Fibroblast of the conjunctiva (primary cell): ENCODE data around the gene SH3TC1.
A peak's percentile ranks its signal among the peaks of the same experiment; 100 is the strongest.

Source experiments
- DNase-seq: peaks from one replicate; pipeline ENCODE4 v3.0.0-alpha.2; 2010; ENCODE audit warnings: low read depth

The SH3TC1 gene

DNA sequence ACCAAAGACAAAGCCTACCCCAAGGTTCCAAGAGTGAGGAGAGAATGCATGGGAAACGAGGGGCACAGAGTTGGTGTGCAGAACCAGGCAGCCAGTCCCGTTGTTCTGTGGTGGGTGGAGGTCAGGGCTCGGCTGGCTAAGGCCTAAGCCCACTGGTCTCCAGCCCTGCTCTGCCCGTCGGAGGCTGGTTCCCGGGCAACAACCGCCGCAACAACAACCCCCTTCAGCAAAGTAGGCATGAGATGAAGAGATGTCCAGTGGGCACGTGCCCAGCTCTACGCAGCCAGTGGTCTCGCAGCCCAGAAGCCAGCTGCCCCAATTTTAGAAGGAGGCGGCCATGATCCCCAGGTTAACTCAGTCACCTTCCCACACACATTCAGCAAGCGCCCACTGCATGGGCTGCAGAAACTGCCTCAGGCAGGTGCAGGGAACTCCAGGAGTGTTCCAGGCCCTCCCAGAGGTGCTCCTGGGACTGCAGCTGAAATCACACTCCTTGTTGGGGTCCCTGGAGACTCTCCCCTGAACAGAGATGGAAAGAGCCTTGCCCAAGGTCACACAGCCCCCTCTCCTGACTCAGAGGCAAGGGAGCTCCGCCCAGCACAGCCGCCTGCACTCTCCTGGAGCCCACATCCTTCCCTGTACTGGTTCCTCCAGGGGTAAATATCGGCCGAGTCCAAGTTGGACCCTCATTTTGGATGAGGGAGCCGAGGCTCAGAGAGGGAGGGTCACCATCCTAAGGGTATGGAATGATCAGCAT lies 45.1 kb downstream of the SH3TC1 start:
- no peak for DNase-seq

DNA sequence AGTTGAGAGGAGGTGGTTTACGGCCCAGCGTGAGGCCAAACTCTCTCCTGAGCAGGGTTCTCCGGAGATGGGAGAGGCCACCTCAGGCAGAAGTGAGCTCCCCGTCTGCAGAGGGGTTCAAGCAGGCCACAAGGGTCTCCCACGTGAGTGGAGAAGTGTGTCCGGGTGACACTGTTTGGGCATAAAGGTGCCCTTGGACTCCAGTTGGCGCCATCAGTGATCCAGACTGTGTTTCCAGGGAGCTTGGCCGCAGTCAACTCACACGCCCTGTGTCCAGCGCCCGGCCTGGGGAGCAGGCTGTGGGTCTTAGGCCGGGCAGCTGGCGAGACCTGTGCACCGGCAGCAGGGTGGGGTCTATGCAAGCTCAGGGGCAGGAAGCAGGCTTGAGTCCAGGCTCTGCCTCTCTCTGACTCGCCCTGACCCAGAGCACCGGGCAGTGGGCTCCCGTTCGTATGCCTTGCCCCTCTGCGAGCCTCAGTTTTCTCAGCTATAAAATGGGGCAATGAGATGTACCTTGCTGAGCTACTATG lies 45.9 kb downstream of the SH3TC1 start:
- no peak for DNase-seq

DNA sequence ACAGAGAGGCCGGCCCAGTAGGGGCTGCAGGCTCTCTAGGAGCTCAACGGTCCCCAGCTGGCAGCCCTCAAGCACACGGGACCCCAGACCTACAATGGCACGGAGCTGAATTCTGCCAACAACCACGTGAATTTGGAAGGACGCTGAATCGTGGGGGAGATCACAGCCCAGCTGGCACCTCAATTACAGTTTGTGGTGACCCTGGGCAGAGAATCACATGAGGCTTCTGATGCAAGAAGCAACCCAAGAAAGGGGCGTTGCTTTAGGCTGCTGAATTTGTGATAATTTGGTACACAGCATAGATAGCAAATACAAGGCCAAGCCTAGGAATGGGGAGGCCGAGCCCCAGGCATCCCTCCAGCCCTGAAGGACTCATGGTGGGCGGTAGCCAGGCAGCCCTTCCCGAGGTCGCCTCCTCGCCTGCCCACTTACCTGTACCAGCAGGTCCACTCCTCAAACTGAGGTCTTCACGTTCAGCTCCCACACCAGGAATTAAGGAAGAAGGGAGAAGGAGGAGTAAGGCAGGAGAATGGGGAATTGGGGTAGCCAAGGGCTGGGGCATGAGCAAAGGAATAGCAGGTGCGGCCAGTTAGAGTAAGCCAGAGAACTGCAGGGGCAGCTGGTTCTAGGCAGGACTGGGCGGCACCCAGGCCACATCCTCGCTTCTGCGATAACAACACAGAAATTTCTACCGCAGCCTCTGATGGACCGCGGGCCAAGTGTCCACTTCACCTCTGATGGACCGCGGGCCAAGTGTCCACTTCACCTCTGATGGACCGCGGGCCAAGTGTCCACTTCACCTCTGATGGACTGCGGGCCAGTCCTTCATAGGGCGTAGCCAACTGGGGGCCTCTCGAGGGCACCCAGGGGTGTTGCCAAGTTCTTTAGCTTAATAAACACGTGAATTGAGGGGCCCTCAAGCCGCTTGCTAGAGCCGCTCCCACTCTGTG lies 47.1 kb downstream of the SH3TC1 start:
- DNase-seq = no peak

DNA sequence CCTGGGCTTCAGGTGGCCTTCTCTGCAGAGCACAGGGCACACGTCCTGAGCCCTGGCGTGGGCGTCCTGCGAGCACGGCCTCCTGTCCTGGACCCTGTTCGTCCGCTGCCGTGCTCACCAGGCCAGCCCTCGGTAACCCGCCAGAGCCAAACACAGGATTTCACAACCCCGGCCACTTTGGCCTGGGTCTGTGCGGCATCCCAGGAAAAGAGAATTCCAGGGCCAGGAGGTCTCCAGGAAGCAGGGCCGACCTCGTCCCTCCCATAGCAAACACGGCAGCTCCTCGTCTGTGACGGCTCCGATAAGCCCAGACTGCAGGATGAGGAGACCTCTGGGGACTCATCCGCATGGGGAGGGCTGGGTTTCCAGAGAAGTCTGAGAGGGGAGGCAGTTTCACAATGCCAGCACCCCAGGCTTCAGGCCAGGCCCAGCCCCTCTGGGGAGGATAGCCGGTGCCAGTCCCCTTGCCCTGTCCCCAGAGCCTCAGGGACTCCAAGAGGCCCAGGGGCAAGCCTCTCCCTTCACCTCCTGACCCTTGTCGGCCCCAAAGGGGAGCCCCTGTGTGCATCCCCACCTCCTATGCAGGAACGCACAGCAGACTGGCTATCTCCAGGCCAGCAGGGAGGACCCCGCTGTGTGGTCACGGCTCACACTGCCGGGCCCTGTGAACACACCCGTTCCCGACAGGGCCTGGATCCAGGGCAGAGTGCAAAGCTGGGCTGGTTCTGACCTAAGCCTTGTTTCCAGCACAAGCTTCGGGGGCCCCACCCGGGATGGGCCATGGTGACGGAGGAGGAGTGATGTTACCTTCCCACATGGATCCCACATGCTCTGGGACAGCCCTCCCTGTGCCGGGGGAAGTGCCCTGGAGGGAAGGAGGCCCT lies 48.2 kb downstream of the SH3TC1 start:
- DNase-seq = no peak

DNA sequence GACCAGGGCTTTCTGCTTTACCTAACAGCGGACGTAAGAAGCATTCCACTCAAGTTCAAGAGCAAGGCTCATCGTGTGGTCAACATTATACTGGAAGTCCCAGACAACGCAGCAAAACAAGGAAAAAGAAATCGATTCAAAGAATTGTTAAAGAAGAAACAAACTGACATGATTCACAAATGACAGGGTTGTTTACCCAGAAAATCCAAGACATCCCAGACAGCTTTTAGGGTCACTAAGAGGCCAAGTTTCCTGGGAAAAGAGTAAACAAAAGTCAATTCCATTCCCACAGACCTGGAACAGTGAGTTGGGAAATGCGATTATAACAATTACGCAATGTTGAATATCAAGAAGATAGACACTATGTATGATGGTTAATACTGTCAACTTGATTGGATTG lies 49.0 kb downstream of the SH3TC1 start:
- no peak for DNase-seq

DNA sequence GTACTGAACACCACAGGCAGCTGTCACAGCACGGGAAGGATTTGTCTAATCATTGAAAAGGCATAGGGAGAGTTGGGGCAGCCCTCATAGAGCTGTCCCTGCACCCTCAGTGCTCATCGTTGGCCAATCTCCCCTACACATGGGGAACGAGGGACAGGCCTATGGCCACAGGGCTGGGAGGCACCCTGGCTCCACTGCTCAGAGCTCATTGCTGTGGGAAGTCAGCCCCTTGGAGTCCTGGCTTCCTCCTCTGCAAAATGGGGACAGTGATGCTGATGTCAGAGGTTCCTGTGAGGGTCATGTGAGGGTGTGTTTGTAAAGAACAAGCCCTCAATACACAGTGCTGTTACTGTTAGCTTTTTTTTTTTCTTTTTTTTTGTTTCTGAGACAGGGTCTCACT lies 51.1 kb downstream of the SH3TC1 start:
- DNase-seq = no peak

DNA sequence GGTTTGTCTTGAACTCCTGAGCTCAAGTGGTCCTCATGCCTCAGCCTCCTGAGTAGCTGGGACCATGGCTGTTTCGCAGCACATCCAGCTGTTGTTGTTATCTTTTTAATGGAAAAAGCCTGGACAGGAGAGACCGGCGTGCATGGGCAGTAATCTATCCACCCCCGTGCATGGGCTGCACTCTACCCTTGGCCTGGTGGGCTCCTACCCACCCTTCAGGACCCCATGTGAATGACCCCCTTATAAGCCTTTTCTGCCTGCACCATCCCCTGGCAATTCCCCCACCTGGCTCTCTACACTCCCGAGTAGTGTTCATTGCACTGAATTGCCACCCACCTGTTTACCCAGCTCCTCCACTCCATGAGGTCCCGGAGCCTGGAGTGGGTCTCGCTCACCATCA lies 51.5 kb downstream of the SH3TC1 start:
- no peak for DNase-seq

DNA sequence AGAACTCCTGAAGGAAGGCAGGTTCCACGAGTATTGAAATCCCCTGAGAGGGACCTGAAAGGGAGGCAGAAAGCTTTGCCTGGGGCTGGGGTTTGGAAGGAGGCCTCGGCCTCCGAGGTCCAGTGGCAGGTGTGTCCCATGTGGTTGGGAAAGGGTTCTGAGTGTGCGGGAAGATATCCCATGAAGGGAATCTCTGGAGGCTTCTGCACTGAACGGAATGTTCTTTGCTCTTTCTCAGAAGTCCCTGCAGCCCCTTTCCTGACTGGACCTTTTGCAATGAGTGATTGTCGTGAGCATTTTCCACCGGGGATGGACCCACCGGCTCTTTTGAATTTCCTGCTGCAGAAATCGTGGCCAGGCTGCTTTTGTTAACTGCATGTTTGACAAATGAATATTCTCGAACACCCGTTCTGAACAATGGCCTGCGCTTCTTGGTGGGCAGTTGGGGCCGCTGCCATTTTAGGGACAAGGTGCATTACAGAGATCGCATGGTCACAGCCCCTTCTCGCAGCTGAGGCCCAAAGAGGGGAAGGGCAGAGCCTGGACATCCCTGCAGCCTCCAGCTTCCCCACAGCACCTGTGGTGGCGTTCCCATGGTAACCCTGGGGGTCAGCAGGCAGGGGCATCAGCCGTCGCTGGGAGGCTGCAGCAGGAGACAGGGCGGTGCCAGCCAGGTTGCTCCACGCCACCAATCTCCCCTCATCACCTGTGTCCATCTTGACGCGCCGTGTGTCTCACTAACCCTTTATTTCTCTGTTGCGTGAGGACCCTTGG lies 52.2 kb downstream of the SH3TC1 start:
- no peak for DNase-seq

DNA sequence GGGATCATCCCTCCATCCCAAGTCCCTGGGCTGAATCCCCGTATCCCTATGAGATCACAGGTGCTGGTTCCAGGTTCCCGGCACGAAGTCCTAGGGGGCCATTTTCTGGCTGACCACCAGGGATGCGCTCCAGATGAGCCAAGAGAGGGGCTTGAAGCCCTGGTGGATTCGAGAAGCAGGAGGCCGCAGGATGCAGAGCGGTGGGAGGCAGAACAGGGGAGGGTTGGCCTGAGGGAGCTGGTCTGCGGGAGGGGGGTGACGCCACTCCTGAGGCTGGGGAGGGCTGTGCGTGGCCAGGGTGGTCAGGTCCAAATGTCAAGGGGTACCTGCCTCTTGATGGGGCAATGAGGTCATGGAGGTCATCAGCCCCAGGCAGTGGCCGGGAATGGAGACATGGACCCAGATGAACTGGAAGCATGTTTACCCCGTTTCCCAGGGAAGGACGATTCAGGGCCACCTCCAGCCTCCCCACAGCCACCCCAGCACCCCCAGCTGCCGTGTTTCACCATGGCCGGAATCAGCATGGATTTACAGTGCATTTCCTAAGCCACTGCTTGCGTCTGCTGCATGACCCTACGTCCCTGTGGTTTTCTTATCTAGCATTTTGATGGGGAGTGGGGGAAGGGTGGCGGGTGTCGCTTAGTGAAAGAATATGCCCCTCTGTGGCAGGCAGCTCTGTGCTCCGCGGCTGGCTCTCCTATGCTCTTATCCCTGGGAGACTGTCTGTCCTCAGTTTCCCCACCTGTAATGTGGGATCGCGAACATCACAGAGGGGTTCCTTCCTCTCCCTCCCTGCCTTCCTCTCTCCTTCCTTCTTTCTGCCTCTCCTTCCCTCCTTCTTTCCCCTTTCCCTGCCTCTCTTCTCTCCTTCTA lies 53.4 kb downstream of the SH3TC1 start:
- no peak for DNase-seq

DNA sequence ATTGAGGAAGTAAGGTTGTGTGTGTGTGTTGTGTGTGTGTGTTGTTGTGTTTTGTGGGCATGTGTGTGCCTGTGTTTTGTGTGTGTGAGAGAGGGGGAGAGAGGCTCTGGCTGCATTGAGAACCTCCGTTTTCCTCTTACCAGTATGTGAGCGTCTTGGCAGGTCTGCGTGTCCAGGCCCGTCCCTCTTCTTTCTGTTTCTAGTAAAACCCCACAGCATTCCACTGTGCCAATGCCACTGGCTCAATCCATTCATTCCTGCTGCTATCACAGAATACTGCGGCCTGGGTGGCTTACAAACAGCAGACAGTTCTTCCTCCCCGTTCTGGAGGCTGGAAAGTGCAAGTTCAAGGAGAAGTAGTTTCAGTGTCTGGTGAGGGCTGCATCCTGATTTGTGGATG lies 55.0 kb downstream of the SH3TC1 start:
- DNase-seq = no peak

DNA sequence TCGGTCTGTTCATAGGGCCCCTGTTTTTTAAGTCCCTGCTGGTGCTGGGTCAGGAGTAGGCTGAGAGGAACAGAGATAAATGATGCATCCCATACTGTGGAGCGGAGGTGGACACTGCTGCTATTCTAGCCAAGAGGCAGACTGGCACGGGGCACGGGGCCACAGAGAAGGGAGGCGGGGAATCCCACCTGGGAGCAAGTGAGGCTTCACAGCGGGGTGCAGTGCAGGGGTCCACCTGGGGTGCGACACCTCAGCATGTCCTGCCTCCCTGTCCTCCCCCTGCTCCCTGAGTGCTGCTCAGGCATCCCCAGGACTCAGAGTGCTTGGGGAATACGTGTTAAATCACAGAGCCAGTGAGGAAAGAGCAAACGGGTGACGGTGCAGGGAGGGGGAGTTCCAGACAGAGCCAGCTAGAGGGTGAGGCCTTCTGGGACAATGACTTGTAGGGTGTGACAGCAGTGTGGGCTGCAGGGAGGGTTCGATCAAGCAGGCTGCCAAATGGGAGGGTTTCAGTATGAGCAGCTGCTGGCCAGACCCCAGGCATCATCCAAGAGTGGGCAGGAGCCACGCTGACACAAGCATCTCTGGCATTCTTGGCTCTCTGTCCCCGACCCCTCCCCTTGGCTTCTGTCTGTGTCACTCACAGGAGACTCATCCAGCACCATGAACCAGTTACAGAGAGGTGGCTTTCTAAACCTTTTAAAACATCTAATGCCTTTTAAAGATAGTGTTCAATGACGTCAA lies 56.8 kb downstream of the SH3TC1 start:
- DNase-seq = no peak

DNA sequence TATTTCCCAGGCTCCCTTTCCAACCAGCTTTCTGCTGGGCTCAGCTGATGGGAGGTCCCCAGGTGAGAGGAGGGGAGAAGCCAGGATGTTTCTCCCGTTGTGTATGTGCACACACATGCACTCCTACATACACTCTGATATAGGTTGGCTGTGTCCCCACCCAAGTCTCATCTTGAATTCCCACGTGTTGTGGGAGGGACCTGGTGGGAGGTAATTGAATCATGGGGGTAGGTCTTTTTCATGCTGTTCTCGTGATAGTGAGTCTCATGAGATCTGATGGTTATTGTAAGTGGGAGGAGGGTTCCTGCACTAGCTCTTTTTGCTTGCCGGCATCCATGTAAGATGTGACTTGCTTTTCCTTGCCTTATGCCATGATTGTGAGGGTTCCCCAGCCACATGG lies 58.8 kb downstream of the SH3TC1 start:
- DNase-seq = no peak

DNA sequence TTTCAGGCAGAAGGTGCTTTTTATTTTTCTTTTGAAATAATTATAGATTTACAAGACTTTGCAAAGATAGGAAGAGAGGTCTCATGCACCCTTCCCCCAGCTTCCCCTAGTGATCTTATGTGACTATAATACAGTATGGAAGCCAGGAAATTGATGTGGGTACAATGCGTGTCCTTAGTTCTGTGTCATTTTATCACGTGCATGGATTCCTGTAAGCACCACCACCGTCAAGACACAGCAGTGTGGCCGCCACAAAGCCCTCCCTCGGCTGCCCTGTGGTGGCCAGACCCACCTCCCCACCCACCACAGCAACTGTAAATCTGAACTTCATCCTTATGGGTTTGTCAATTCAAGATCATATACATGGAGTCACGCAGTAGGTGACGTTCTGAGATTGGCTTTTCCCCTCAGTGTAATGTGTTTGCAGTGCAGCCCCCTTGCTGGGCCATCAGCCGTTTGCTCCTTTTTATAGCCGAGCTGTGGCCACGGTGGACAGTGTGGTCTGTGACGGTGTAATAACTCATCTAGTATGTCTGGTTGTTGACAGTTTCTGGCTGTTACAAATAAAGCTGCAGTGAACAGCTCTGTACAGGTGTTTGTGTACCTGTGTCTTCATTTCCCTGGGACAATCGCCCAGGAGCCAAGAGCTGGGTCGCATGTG lies 59.6 kb downstream of the SH3TC1 start:
- DNase-seq = no peak

DNA sequence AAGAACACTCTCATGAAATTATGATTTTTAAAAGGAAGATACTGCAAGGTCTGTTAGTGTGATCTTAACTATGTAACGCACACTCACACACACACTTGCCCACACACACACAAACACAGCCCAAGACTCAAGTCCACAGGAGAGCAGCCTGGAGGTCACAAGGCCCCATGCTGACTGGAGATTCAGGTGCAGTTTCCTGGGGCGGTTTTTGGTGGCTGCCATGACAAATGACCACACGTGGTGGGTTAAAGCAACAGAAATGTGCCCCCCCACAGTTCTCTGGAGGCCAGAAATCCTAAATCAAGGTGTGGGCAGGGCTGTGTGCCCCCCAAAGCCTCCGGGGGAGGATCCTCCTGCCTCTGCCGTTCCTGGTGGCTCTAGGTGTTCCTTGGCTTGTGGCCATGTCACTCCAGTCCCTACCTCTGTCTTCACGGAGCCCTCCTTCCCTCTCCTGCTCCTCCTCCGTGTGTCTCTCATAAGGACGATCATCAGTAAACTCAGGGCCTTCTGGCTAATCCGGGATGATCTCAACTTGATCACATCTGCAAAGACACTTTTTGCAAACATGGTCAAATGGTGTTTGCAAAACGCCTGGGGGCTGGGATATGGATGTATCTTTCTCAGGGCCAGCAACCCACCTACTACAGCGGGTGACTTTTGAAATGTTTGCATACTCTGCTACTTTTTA lies 60.8 kb downstream of the SH3TC1 start:
- no peak for DNase-seq

DNA sequence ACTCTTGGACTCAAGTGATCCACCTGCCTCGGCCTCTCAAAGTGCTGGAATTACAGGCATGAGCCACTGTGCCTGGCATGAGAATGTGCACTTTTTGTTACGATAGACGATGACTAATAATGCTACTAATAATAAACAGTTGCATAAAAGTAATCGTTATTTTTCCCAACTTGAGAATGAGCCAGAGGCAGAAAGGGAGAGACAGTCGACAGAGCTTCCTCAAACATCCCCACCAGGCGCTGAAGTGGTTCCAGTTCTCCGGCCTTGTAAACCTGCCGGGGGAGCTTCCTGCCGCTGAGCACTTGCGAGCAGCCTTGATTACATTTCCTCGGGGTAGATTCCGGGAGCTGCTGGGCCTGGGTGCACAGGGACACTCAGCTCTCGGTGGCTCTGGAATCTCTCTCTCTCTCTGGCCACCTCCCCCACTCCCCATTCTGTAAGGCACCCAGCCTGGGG lies 61.6 kb downstream of the SH3TC1 start:
- DNase-seq = peak; percentile 65

DNA sequence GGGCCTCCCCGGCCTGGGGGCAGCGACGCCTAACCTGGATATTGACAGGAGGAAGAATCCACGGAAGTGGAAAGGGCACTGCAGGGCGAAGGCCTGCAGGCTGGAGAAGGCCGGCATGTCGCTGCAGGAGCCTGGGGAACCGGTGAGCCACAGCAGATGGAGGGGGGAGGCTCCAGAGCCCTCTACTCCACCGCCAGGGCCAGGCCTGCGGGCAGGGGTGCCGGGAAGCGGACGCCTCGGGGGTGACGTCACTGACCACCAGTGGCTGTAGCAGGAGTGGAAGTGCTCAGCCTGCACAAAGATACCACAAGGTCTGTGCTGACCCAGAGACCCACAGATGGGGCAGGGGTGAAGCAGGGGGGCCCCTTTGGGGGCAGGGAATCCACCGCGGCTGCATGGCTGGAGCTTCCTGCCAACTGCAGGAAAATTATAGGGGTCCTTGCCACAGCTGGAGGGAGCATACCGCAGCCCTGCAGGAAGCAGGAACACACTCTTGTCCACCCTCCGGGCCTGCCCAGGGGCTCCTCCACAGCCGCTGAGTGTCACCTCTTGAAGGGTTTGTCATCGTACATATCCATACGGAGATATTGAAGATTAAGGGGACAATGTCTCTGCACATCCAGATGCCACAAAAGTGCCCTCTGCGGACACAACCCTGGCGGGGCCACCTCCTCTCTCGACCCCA lies 62.9 kb downstream of the SH3TC1 start:
- no peak for DNase-seq

DNA sequence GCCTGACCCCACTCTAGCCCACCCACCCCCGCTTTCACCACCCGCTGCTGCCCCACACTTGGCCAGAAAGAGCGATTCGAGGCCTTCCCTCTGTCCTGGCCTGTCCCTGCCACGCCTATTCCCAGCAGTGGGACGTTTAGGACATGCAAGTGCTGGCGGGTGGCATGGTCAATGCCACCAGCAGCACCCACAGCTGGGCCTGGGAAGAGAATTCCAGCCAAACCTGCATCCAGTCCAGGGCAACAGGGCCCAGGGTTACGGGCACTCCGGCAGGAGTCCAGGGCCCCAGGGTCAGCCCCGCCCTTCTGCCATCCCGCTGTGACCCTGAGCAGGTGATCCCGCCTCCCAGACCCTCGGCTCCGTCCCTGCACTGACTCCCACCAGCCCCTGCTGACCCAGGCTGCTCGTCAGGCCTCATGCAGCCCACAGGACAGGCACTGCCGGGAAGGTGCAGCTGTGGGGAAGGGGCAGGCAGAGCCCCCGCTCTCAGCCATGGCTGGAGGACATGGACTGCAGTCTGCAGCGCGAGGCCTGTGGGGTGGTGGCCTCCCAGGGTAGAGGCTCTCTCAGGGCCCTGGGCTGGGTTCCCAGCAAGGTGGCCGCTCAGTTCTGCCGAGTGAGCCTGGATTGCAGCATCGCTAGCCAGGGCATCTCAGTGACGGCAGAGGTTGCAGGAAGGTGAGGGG lies 63.7 kb downstream of the SH3TC1 start:
- no peak for DNase-seq
